Measurements from ENCODE around the gene ARID3A. TPM values are rescaled to one million over a fixed set of nuclear protein-coding genes. Genes with fewer than 3 reads are reported as not detected.

The ARID3A gene
- total RNA-seq, 4 donors from 2014 or later: 5.5 to 13.9 (median 9.2) TPM

DNA sequence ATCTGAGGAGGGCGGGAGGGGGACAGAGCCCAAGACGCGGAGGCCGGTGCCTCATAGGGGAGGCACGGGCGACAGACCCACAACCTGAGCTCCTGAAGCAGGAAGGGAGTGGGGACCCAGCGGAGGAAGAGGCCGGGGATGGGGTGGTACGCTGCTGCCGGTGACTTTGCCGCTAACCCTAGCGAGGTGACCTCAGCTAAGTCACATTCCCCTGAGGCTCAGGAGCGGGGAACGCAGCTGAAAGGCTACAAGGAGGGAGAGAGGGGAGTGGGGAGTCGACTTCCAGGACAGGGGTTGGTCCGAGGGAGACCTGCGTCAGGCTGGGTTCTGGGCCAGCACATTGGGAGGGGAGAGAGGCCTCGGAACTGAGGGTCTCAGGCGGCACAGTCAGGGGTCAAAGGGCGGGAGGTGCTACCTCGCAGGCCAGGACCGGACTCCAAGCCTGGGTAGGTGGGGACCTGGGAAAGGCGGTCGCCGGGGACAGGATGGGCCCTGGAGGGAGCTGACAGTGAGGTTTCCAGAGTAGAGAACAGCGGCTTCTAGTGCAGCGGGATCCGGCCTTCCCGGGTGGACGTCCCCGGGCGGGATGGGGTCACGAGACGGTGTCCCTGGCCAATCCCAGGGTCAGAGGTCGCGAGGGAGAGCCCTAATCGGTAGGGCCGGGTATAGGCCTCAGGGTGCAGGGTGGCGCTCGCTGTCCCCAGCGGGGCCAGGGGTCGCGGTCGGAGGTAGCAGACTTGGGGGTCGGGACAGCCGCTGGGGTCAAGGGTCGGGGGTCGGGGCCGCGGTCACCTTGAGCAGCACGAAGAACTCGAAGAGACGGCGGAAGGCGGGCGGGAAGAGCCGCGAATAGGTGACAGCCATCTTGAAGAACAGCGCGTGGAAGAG lies 94.4 kb downstream of the ARID3A start:
- TF ChIP-seq, protein P1, sequence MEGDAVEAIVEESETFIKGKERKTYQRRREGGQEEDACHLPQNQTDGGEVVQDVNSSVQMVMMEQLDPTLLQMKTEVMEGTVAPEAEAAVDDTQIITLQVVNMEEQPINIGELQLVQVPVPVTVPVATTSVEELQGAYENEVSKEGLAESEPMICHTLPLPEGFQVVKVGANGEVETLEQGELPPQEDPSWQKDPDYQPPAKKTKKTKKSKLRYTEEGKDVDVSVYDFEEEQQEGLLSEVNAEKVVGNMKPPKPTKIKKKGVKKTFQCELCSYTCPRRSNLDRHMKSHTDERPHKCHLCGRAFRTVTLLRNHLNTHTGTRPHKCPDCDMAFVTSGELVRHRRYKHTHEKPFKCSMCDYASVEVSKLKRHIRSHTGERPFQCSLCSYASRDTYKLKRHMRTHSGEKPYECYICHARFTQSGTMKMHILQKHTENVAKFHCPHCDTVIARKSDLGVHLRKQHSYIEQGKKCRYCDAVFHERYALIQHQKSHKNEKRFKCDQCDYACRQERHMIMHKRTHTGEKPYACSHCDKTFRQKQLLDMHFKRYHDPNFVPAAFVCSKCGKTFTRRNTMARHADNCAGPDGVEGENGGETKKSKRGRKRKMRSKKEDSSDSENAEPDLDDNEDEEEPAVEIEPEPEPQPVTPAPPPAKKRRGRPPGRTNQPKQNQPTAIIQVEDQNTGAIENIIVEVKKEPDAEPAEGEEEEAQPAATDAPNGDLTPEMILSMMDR (IDR thresholded peaks at IDR 0.05; ENCODE audit: low read depth): no peak

- TF ChIP-seq, protein P1 (IDR thresholded peaks at IDR 0.05; ENCODE audit: low read depth): no peak
These were observed 95.1 kb downstream of the ARID3A start, which contains the start of gene TMEM259 for GRCh38 chr19:1020868-1021425. TSS of gene TMEM259 (minus strand) at chr19:1021123. CDS start at chr19:1020996, 127 bp downstream.

Small RNA genes within 50 kb of the gene (small RNA-seq; reads per million reads assigned to genes)
- gene RNU6-2 (not detected), gene RNU6-9 (not detected)

Other genes starting within 250 kb of the ARID3A start
- gene FSTL3, start 249.6 kb upstream of the ARID3A start, total RNA-seq: 100 to 1,000 TPM in 2 of 4 donors, 10 to 100 TPM in 2; 54.5 to 124 (median 91.4) TPM
- not detected for gene PRSS57, start 230.6 kb upstream of the ARID3A start, total RNA-seq
- 100 to 1,000 TPM in 1 of 4 donors, 10 to 100 TPM in 3; 57.1 to 228 (median 77.4) TPM for gene PALM, start 217.1 kb upstream of the ARID3A start, total RNA-seq
- not detected for gene MISP, start 174.9 kb upstream of the ARID3A start, total RNA-seq
- 100 to 1,000 TPM in 1 of 4 donors, 10 to 100 TPM in 3; 77.5 to 108 (median 87.8) TPM for gene PTBP1, start 128.6 kb upstream of the ARID3A start, total RNA-seq
- gene PLPPR3, start 104.1 kb upstream of the ARID3A start, total RNA-seq: not detected
- under 1 TPM in 1 of 4 donors, not detected in 3; 0.68 TPM for gene AZU1, start 98.2 kb upstream of the ARID3A start, total RNA-seq
- not detected for gene PRTN3, start 85.0 kb upstream of the ARID3A start, total RNA-seq
- gene ELANE, start 73.7 kb upstream of the ARID3A start, total RNA-seq: 1 to 10 TPM in 2 of 4 donors, not detected in 2; 2.4 to 2.8 TPM
- gene CFD, start 66.4 kb upstream of the ARID3A start, total RNA-seq: 1,000 to 10,000 TPM; 1,847 to 6,869 (median 2,488) TPM
- gene MED16, start 32.8 kb upstream of the ARID3A start, total RNA-seq: 10 to 100 TPM; 18.4 to 38.4 (median 19.2) TPM
- not detected for gene RNU6-9, start 32.6 kb upstream of the ARID3A start, total RNA-seq
- gene R3HDM4, start 12.8 kb upstream of the ARID3A start, total RNA-seq: 10 to 100 TPM; 24.1 to 37.3 (median 26.8) TPM
- gene KISS1R, start 8.7 kb upstream of the ARID3A start, total RNA-seq: not detected
- gene WDR18, start 58.3 kb downstream of the ARID3A start, total RNA-seq: 10 to 100 TPM; 18.9 to 58.6 (median 30.7) TPM
- not detected for gene GRIN3B, start 74.4 kb downstream of the ARID3A start, total RNA-seq
- gene TMEM259, start 95.1 kb downstream of the ARID3A start, total RNA-seq: 100 to 1,000 TPM in 2 of 4 donors, 10 to 100 TPM in 2; 65.1 to 193 (median 94.0) TPM
- not detected for gene RNU6-2, start 95.5 kb downstream of the ARID3A start, total RNA-seq
- 10 to 100 TPM; 32.1 to 86.8 (median 52.2) TPM for gene CNN2, start 100.6 kb downstream of the ARID3A start, total RNA-seq
- gene ABCA7, start 114.1 kb downstream of the ARID3A start, total RNA-seq: 10 to 100 TPM in 3 of 4 donors, 1 to 10 TPM in 1; 3.4 to 35.2 (median 12.2) TPM
- gene ARHGAP45, start 141.1 kb downstream of the ARID3A start, total RNA-seq: 10 to 100 TPM; 31.3 to 52.5 (median 44.0) TPM
- 100 to 1,000 TPM in 3 of 4 donors, 10 to 100 TPM in 1; 81.8 to 302 (median 127) TPM for gene POLR2E, start 169.3 kb downstream of the ARID3A start, total RNA-seq
- 1,000 to 10,000 TPM; 1,089 to 2,299 (median 1,463) TPM for gene GPX4, start 178.0 kb downstream of the ARID3A start, total RNA-seq
- gene SBNO2, start 248.2 kb downstream of the ARID3A start, total RNA-seq: 10 to 100 TPM; 13.4 to 51.2 (median 19.1) TPM

Data from subcutaneous adipose tissue (tissue), 4 donors.